IMR-90 (cell line): Measurements from ENCODE around the gene KRTDAP. TPM values are rescaled to one million over a fixed set of nuclear protein-coding genes. Genes with fewer than 3 reads are reported as not detected.

Experiments
- ATAC-seq: fragments of 200-7000 bp; cut with Tn5 transposase; 2 replicates; pipeline ENCODE4 v1.9.1; 2020; ENCODE audit warnings: low read depth, mild to moderate bottlenecking, moderate library complexity
- BruUV-seq: library from RNA; stranded (reverse); fragments of 400-500 nt; replicated peaks from 2 replicates; lab custom pipeline; 2021; lab: Mats Ljungman, UMichigan
- CTCF ChIA-PET: fragments of 300-600 bp; formaldehyde crosslinking; extraction: SDS; loops from one replicate; lab custom pipeline; 2021; ENCODE audit warnings: antibody characterized with exemption; lab: Yijun Ruan, JAX
- POLR2A ChIA-PET: fragments of 300-600 bp; sonication (Branson Sonifier 250); formaldehyde crosslinking; loops from one replicate; lab custom pipeline; 2022; ENCODE audit warnings: antibody characterized with exemption; ENCODE audit not compliant: unreplicated experiment; lab: Charles Lee
- DNase-seq: peaks from one replicate; pipeline ENCODE4 v3.0.0; 2013
- H2AFZ ChIP-seq: replicated peaks from 2 replicates; pipeline ENCODE3; 2013; ENCODE audit warnings: low read length, mild to moderate bottlenecking; ENCODE audit not compliant: poor library complexity
- H2AK5ac ChIP-seq: 2 replicates; pipeline ENCODE4 v1.6.1; 2013; ENCODE audit warnings: low read depth, low read length, inconsistent platforms
- H2AK9ac ChIP-seq: replicated peaks from 2 replicates; pipeline ENCODE3; 2013; ENCODE audit warnings: mild to moderate bottlenecking, low read depth, low read length, moderate library complexity; ENCODE audit not compliant: poor library complexity
- H2BK120ac ChIP-seq: 2 replicates; pipeline ENCODE4 v1.6.1; 2013; ENCODE audit warnings: low read depth, low read length, inconsistent platforms
- H2BK15ac ChIP-seq: 3 replicates; pipeline ENCODE4 v1.6.1; 2013; ENCODE audit warnings: low read depth, low read length, inconsistent platforms
- H2BK20ac ChIP-seq: 2 replicates; pipeline ENCODE4 v1.6.1; 2013; ENCODE audit warnings: low read depth, mild to moderate bottlenecking, inconsistent platforms, low read length, moderate library complexity
- H2BK5ac ChIP-seq: 2 replicates; pipeline ENCODE4 v1.6.1; 2013; ENCODE audit warnings: mild to moderate bottlenecking, low read depth, low read length, inconsistent platforms; ENCODE audit not compliant: poor library complexity, severe bottlenecking
- H3K14ac ChIP-seq: replicated peaks from 2 replicates; pipeline ENCODE4 v1.6.1; 2013; ENCODE audit warnings: low read depth, low read length, inconsistent platforms
- H3K18ac ChIP-seq: 2 replicates; pipeline ENCODE4 v1.6.1; 2013; ENCODE audit warnings: low read depth, low read length, control low read depth
- H3K23ac ChIP-seq: 2 replicates; pipeline ENCODE4 v1.6.1; 2013; ENCODE audit warnings: low read depth, low read length, inconsistent platforms
- H3K27ac ChIP-seq: 2 replicates; pipeline ENCODE4 v1.5.1; 2013; ENCODE audit warnings: mild to moderate bottlenecking, control low read depth, low read length; ENCODE audit not compliant: insufficient read depth
- H3K27me3 ChIP-seq: 2 replicates; pipeline ENCODE4 v1.6.1; 2013; ENCODE audit warnings: low read length; ENCODE audit not compliant: control insufficient read depth, insufficient read depth
- H3K36me3 ChIP-seq: 2 replicates; pipeline ENCODE4 v1.6.1; 2013; ENCODE audit warnings: low read length, mixed read lengths; ENCODE audit not compliant: control insufficient read depth, insufficient read depth
- H3K4ac ChIP-seq: 2 replicates; pipeline ENCODE4 v1.6.1; 2013; ENCODE audit warnings: low read depth, low read length, inconsistent platforms
- H3K4me1 ChIP-seq: 2 replicates; pipeline ENCODE4 v1.6.1; 2013; ENCODE audit warnings: low read length, mixed read lengths; ENCODE audit not compliant: control insufficient read depth, insufficient read depth
- H3K4me2 ChIP-seq: 2 replicates; pipeline ENCODE4 v1.6.1; 2013; ENCODE audit warnings: low read depth, mild to moderate bottlenecking, control low read depth, low read length, moderate library complexity
- H3K4me3 ChIP-seq: 2 replicates; pipeline ENCODE4 v1.5.1; 2013; ENCODE audit warnings: low read depth, mild to moderate bottlenecking, control low read depth, low read length, moderate library complexity; ENCODE audit not compliant: insufficient read depth
- H3K56ac ChIP-seq: 2 replicates; pipeline ENCODE4 v1.6.1; 2013; ENCODE audit warnings: low read length, inconsistent platforms; ENCODE audit not compliant: insufficient read depth; ENCODE audit errors: extremely low read depth
- H3K79me1 ChIP-seq, 2 experiments: 2 replicates each; pipeline ENCODE4 v1.6.1; 2013; ENCODE audit warnings: low read length in 2 of 2, inconsistent platforms in 1 of 2, low read depth in 1 of 2
- H3K9ac ChIP-seq: 2 replicates; pipeline ENCODE4 v1.6.1; 2013; ENCODE audit warnings: low read depth, low read length, control low read depth
- H3K9me1 ChIP-seq: 2 replicates; pipeline ENCODE4 v1.6.1; 2013; ENCODE audit warnings: low read length, inconsistent platforms; ENCODE audit not compliant: insufficient read depth
- H3K9me3 ChIP-seq: 2 replicates; pipeline ENCODE4 v1.6.1; 2013; ENCODE audit warnings: low read length; ENCODE audit not compliant: control insufficient read depth, insufficient read depth
- H4K20me1 ChIP-seq: 2 replicates; pipeline ENCODE4 v1.6.1; 2013; ENCODE audit warnings: low read length, inconsistent platforms; ENCODE audit not compliant: insufficient read depth
- H4K5ac ChIP-seq: 2 replicates; pipeline ENCODE4 v1.6.1; 2013; ENCODE audit warnings: mild to moderate bottlenecking, low read depth, low read length, control low read depth
- H4K8ac ChIP-seq, 2 experiments: 2 replicates each; pipeline ENCODE4 v1.6.1; 2013; ENCODE audit warnings: low read depth in 2 of 2, low read length in 2 of 2, control low read depth in 1 of 2, inconsistent platforms in 1 of 2
- H4K91ac ChIP-seq: 2 replicates; pipeline ENCODE4 v1.6.1; 2013; ENCODE audit warnings: low read depth, low read length, inconsistent platforms; ENCODE audit not compliant: insufficient read depth
- BHLHE40 ChIP-seq: fragments of 150-350 bp; IDR thresholded peaks from 2 replicates; pipeline ENCODE4 v1.6.1; 2016; ENCODE audit warnings: mild to moderate bottlenecking, low read depth, low read length
- CEBPB ChIP-seq: IDR thresholded peaks from 2 replicates; pipeline ENCODE4 v1.6.1; 2012; ENCODE audit warnings: low read depth, low read length, improper control_type of control experiment
- CHD1 ChIP-seq: IDR thresholded peaks from 2 replicates; pipeline ENCODE4 v1.6.1; 2012; ENCODE audit warnings: low read depth, low read length, improper control_type of control experiment
- CTCF ChIP-seq: conservative IDR thresholded peaks from 2 replicates; pipeline ENCODE4 v1.5.1; 2012; ENCODE audit warnings: mild to moderate bottlenecking, low read depth, low read length, improper control_type of control experiment
- ELK1 ChIP-seq: fragments of 150-350 bp; IDR thresholded peaks from 2 replicates; pipeline ENCODE4 v1.6.1; 2016; ENCODE audit warnings: low read depth, mild to moderate bottlenecking, low read length, moderate library complexity, borderline replicate concordance
- FOS ChIP-seq: fragments of 150-350 bp; IDR thresholded peaks from 2 replicates; pipeline ENCODE4 v1.6.1; 2016; ENCODE audit warnings: low read depth, low read length
- MAFK ChIP-seq: IDR thresholded peaks from 2 replicates; pipeline ENCODE4 v1.6.1; 2012; ENCODE audit warnings: low read depth, low read length, improper control_type of control experiment
- POLR2A ChIP-seq: IDR thresholded peaks from 2 replicates; pipeline ENCODE4 v1.6.1; 2012; ENCODE audit warnings: mild to moderate bottlenecking, low read depth, low read length
- RAD21 ChIP-seq: IDR thresholded peaks from 2 replicates; pipeline ENCODE4 v1.6.1; 2012; ENCODE audit warnings: low read length, improper control_type of control experiment
- RCOR1 ChIP-seq: IDR thresholded peaks from 2 replicates; pipeline ENCODE4 v1.6.1; 2012; ENCODE audit warnings: mild to moderate bottlenecking, low read length, improper control_type of control experiment; ENCODE audit not compliant: insufficient replicate concordance
- RFX5 ChIP-seq: IDR thresholded peaks from 2 replicates; pipeline ENCODE4 v1.8.0; 2012; ENCODE audit warnings: low read depth, mild to moderate bottlenecking, low read length, moderate library complexity
- SMC3 ChIP-seq: fragments of 150-350 bp; IDR thresholded peaks from 2 replicates; pipeline ENCODE4 v1.6.1; 2016; ENCODE audit warnings: low read depth, mild to moderate bottlenecking, antibody characterized with exemption, low read length, moderate library complexity
- WGBS, 2 experiments: methylation state at CpG; one replicate each; pipeline versions ENCODE4 v1.1.5 to v1.1.7; 2013; ENCODE audit warnings: missing lambda C conversion rate in 2 of 2; ENCODE audit not compliant: insufficient read length in 1 of 2; ENCODE audit errors: extremely low coverage in 2 of 2; 5-methylcytosine and 5-hydroxymethylcytosine counted together
- dilution Hi-C: fragments of 300-500 bp; cut with HindIII; formaldehyde crosslinking; loops from one replicate; pipeline ENCODE4 v1.14.3; 2018; ENCODE audit warnings: low sequenced_read_pairs; ENCODE audit not compliant: unreplicated experiment
- in situ Hi-C: fragments of 300-500 bp; cut with MboI; formaldehyde crosslinking; loops from 3 replicates; pipeline ENCODE4 v1.14.3; 2019; ENCODE audit warnings: low sequenced_read_pairs, inconsistent platforms, mixed read lengths
- intact Hi-C: fragments of 100-400 bp; cut with micrococcal nuclease; formaldehyde crosslinking; loops from 2 replicates; pipeline ENCODE4 v1.10.0; 2022
- polyA plus RNA-seq, 3 experiments: library from polyadenylated mRNA; depleted of rRNA; stranded (reverse); fragments of >200 nt; gene quantifications; 2 replicates each; pipeline ENCODE4 v1.2.3, GENCODE V29; 2012; ENCODE audit warnings: low replicate concordance in 1 of 3
- total RNA-seq: library from RNA; depleted of rRNA; stranded (reverse); fragments of >200 nt; gene quantifications from 2 replicates; pipeline ENCODE4 v1.2.3, GENCODE V29; 2012

Gene KRTDAP
- total and polyA plus RNA-seq, 2 of the 4 experiments (the other 2 are of a cell fraction), result not detected

GRCh38 chr19:35459414-35460082, 30.7 kb downstream of the KRTDAP start:
- WGBS, 2 experiments, result 100% methylated on average over 2 of the region's 14 CpGs; no CpG with 5 or more reads in 1 of the 2 experiments
- ChIA-PET POLR2A (no interaction called here), CTCF (interaction anchor here (0.6 to 1.1 kb wide), 3 partner anchors 35 to 153 kb away, joined by 3 to 6 read pairs (median 3); no protein-coding TSS in a partner anchor)
- Histone ChIP-seq H2BK120ac (no peak overlapping the region), H2AFZ (no peak overlapping the region), H3K4me1 (no peaks in the 10 kb centered on the region), H3K23ac (no peak overlapping the region), H3K9me1 (no peaks in the 10 kb centered on the region), H3K27ac (no peak overlapping the region), H4K5ac (no peak overlapping the region), H2BK15ac (no peak overlapping the region), H3K4me2 (no peak overlapping the region), H2BK5ac (no peak overlapping the region), H3K4me3 (no peak overlapping the region), H3K36me3 (no peaks in the 10 kb centered on the region), H4K20me1 (no peaks in the 10 kb centered on the region), H3K9me3 (no peaks in the 10 kb centered on the region), H2AK5ac (no peak overlapping the region), H3K18ac (no peak overlapping the region), H3K56ac (no peak overlapping the region), H2BK20ac (no peak overlapping the region), H4K91ac (no peak overlapping the region), H3K4ac (no peak overlapping the region), H3K27me3 (peaks cover 4% of the 10 kb centered on the region; the same call in 1 of the 2 replicates), H3K9ac (no peak overlapping the region), H4K8ac (no peak overlapping the region), H2AK9ac (no peak overlapping the region), H3K14ac (no peak overlapping the region), H3K79me1 (no peaks in the 10 kb centered on the region)
- no TSS peak for BruUV-seq
- in situ Hi-C loops, result no loop called here
- no peak for TF ChIP-seq BHLHE40
- no peak for TF ChIP-seq CTCF
- TF ChIP-seq RCOR1, result no peak
- TF ChIP-seq MAFK, result no peak
- TF ChIP-seq CEBPB, result no peak
- TF ChIP-seq CHD1, result no peak
- no peak for TF ChIP-seq POLR2A
- TF ChIP-seq RFX5, result no peak
- TF ChIP-seq ELK1, result no peak
- no peak for TF ChIP-seq FOS
- TF ChIP-seq SMC3, result no peak
- no peak for TF ChIP-seq RAD21
- dilution Hi-C loops, result no loop called here
- DNase-seq (no peak), ATAC-seq (no peak)
- intact Hi-C loops, result loop anchor here (10.0 kb wide), 1 partner anchor 105 kb away; the partner anchor contains the start of gene FFAR3
